Epithelial cell of esophagus (primary cell): ENCODE results near the gene LGI4.
"Not testable (repeated sequence)": the region's sequence is repeated elsewhere in the genome, so short reads cannot be mapped to it uniquely, and the experiment has no call there.

Source experiments
- DNase-seq: peaks from one replicate; pipeline ENCODE4 v3.0.0; 2010; ENCODE audit warnings: low read depth
- H3K4me3 ChIP-seq: 2 replicates; pipeline ENCODE4 v1.5.1; 2011; ENCODE audit warnings: mild to moderate bottlenecking, low read length, control low read depth
- CTCF ChIP-seq: IDR thresholded peaks from 2 replicates; pipeline ENCODE4 v1.5.1; 2011; ENCODE audit warnings: low read depth, mild to moderate bottlenecking, low read length, control low read depth, inconsistent platforms; ENCODE audit not compliant: insufficient read depth; ENCODE audit errors: missing control alignments

The LGI4 gene

GRCh38 chr19:35153701-35154524 is 19.1 kb upstream of the LGI4 start:
- peak; percentile 49 for DNase-seq
- peak overlapping the region; percentile 78 for H3K4me3 ChIP-seq
- TF ChIP-seq CTCF, result peak; percentile 51

GRCh38 chr19:35153129-35153522 is 18.3 kb upstream of the LGI4 start:
- not testable (repeated sequence) for DNase-seq, H3K4me3 ChIP-seq

- no peak for DNase-seq
- H3K4me3 ChIP-seq, result no peak overlapping the region
- no peak for TF ChIP-seq CTCF
These were observed 16.6 kb upstream of the LGI4 start for GRCh38 chr19:35151273-35152065.

GRCh38 chr19:35150445-35150844 is 15.6 kb upstream of the LGI4 start:
- H3K4me3 ChIP-seq, result no peak overlapping the region
- no peak for TF ChIP-seq CTCF
- no peak for DNase-seq

- no peak for DNase-seq
- no peak for TF ChIP-seq CTCF
- H3K4me3 ChIP-seq, result no peak overlapping the region
These were observed 14.6 kb upstream of the LGI4 start for GRCh38 chr19:35149463-35149862.

- no peak for DNase-seq
- no peak overlapping the region for H3K4me3 ChIP-seq
- TF ChIP-seq CTCF, result no peak
These were observed 12.0 kb upstream of the LGI4 start for GRCh38 chr19:35146746-35147459.
